ENCODE data around the gene EMILIN3. TPM values are rescaled to one million over a fixed set of nuclear protein-coding genes. Genes with fewer than 3 reads are reported as not detected.

Gene EMILIN3, protein sequence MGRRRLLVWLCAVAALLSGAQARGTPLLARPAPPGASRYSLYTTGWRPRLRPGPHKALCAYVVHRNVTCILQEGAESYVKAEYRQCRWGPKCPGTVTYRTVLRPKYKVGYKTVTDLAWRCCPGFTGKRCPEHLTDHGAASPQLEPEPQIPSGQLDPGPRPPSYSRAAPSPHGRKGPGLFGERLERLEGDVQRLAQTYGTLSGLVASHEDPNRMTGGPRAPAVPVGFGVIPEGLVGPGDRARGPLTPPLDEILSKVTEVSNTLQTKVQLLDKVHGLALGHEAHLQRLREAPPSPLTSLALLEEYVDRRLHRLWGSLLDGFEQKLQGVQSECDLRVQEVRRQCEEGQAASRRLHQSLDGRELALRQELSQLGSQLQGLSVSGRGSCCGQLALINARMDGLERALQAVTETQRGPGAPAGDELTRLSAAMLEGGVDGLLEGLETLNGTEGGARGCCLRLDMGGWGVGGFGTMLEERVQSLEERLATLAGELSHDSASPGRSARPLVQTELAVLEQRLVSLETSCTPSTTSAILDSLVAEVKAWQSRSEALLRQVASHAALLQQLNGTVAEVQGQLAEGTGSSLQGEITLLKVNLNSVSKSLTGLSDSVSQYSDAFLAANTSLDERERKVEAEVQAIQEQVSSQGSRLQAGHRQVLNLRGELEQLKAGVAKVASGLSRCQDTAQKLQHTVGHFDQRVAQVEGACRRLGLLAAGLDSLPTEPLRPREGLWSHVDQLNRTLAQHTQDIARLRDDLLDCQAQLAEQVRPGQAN
- total RNA-seq (2021): 1.7 and 3.1 TPM in 2 replicates
- Bru-seq, nascent RNA: percentile 28 among the genes with signal in this experiment
- BruChase-seq, experiment 1, labeled RNA remaining after a 2-hour chase: percentile 28 among the genes with signal in this experiment
- BruChase-seq, experiment 2, labeled RNA remaining after a 6-hour chase: percentile 21 among the genes with signal in this experiment
- long read RNA-seq, partial matches to known transcripts: 0 of 1 reads
- long read RNA-seq, other reads (novel, unspliced or antisense): 1 of 1 reads

DNA sequence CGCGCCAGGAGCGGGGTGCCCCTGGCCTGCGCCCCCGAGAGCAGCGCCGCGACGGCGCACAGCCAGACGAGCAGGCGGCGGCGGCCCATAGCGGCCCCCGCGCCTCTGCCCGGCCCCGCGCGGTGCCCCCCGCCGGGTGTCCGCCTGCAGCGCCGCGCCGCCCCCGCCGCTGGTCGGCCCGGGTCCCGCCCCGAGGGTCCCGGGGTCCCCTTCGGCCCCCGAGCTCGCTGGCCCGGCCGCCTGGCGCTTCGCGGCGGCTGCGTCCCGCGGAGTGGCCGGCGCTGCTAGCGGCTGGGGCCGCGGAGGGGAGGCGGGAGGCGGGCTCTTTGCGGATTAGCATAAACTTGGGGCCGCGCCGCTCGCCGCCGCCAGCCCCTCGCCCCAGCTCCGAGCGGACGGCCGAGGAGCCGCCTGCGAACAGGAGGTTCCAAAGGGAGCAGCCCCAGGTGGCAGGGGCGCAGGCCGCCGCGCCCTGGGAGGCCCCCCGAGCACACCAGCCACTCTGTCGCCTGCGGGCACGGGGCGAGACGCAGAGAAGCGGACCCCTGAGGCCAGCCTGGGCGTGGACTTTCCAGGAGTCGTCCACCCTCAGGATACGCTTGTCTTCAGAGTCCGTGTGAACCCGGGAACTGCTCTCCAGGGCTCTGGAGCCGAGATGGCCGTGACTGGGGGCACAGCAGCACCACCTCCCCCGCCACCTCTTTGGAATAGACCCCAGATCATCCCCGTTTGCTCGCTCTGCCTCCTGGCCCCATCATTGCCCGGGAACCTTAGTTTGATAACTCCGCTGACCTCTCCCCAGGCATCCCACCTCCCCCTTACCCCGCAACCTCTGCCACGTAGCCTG is at the start of gene EMILIN3:
EMILIN3 (minus strand) TSS at position 273 of the 847 bp plus-strand sequence; CDS start at position 89, 184 bp downstream.
- ChIA-PET POLR2A (ENCODE audit: low non-redundant PET) (no interaction called here), CTCF (no interaction called here)
- no peak within 1 kb of the TSS for H3K27ac ChIP-seq (ENCODE audit: low read depth, low read length, poor library complexity, severe bottlenecking)
- peaks cover 23% of the 10 kb centered on the region for H3K27me3 ChIP-seq (replicated peaks; ENCODE audit: insufficient read depth, low read depth, low read length, poor library complexity)
- no peaks in the 10 kb centered on the region for H3K4me1 ChIP-seq (ENCODE audit: insufficient read depth, low read length, poor library complexity, severe bottlenecking)
- peak within 1 kb of the TSS; percentile 41 for H3K4me3 ChIP-seq (ENCODE audit: low read depth, low read length, poor library complexity, severe bottlenecking)
- intact Hi-C loops (cut with micrococcal nuclease; ENCODE audit: unreplicated experiment): no loop called here
- BruUV-seq (replicated peaks): no TSS peak
- TF ChIP-seq EZH2 (IDR thresholded peaks at IDR 0.05; ENCODE audit: borderline replicate concordance, low read depth, low read length, poor library complexity, severe bottlenecking): no peak
- TF ChIP-seq, protein P1, sequence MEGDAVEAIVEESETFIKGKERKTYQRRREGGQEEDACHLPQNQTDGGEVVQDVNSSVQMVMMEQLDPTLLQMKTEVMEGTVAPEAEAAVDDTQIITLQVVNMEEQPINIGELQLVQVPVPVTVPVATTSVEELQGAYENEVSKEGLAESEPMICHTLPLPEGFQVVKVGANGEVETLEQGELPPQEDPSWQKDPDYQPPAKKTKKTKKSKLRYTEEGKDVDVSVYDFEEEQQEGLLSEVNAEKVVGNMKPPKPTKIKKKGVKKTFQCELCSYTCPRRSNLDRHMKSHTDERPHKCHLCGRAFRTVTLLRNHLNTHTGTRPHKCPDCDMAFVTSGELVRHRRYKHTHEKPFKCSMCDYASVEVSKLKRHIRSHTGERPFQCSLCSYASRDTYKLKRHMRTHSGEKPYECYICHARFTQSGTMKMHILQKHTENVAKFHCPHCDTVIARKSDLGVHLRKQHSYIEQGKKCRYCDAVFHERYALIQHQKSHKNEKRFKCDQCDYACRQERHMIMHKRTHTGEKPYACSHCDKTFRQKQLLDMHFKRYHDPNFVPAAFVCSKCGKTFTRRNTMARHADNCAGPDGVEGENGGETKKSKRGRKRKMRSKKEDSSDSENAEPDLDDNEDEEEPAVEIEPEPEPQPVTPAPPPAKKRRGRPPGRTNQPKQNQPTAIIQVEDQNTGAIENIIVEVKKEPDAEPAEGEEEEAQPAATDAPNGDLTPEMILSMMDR (conservative IDR thresholded peaks at IDR 0.05; ENCODE audit: low read depth, low read length): no peak
- no peaks in the 10 kb centered on the region for H3K36me3 ChIP-seq (ENCODE audit: insufficient read depth, low read length, poor library complexity, severe bottlenecking)
- H3K9me3 ChIP-seq (ENCODE audit: low read depth, low read length, poor library complexity, severe bottlenecking): no peaks in the 10 kb centered on the region
- DNase-seq (ENCODE audit: low spot score): peak; percentile 25

DNA sequence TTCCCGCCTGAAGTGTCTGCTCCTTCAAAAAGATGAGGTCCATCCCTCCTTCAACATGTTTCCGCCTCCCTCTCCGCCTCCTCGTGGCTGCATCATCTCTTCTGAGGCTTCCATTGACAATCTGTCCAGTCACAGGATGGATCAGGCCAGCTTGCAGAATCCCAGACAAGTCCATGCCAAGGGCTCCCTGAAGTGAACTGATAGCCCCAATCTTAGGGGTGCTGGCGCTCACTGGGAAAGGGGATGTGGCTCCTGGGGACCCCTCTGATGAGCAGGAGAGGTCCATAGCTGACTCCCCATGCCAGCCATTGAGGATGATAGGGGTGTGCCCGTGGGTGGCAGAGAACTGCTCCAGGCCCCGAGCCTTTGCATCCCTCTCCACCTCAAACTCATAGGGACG is 48.6 kb upstream of the EMILIN3 start:
- Histone ChIP-seq H3K36me3 (ENCODE audit: insufficient read depth, low read length, poor library complexity, severe bottlenecking) (peaks cover 58% of the 10 kb centered on the region), H3K27ac (ENCODE audit: low read depth, low read length, poor library complexity, severe bottlenecking) (no peak overlapping the region), H3K4me1 (ENCODE audit: insufficient read depth, low read length, poor library complexity, severe bottlenecking) (no peaks in the 10 kb centered on the region), H3K4me3 (ENCODE audit: low read depth, low read length, poor library complexity, severe bottlenecking) (no peak overlapping the region), H3K27me3 (replicated peaks; ENCODE audit: insufficient read depth, low read depth, low read length, poor library complexity) (no peaks in the 10 kb centered on the region), H3K9me3 (ENCODE audit: low read depth, low read length, poor library complexity, severe bottlenecking) (no peaks in the 10 kb centered on the region)
- ChIA-PET CTCF (no interaction called here), POLR2A (ENCODE audit: low non-redundant PET) (no interaction called here)
- TF ChIP-seq, protein P1 (conservative IDR thresholded peaks at IDR 0.05; ENCODE audit: low read depth, low read length): no peak
- no peak for TF ChIP-seq EZH2 (IDR thresholded peaks at IDR 0.05; ENCODE audit: borderline replicate concordance, low read depth, low read length, poor library complexity, severe bottlenecking)
- BruUV-seq (replicated peaks): no TSS peak
- no peak for DNase-seq (ENCODE audit: low spot score)
- intact Hi-C loops (cut with micrococcal nuclease; ENCODE audit: unreplicated experiment): no loop called here

DNA sequence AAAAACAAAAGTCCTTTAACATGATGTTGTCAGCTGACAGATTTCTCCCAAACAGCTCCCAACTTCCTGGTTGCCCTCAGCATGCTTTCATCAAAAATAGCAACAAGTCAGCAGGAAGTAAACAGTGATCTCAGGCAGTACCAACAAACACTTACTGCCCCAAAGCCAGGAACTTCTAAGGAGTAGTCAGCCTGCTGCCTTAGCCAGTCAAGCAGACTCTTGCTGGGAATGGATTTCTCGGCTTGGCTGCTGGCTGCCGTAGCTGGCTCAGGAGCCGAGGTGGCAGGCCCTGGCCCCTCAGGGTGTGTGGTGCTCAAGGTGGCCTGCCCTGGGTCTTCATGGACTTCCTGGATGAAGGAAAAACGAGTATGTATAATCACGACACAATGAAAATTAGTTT is 46.6 kb upstream of the EMILIN3 start:
- Histone ChIP-seq H3K36me3 (ENCODE audit: insufficient read depth, low read length, poor library complexity, severe bottlenecking) (peaks cover 61% of the 10 kb centered on the region), H3K27me3 (replicated peaks; ENCODE audit: insufficient read depth, low read depth, low read length, poor library complexity) (no peaks in the 10 kb centered on the region), H3K9me3 (ENCODE audit: low read depth, low read length, poor library complexity, severe bottlenecking) (no peaks in the 10 kb centered on the region), H3K4me1 (ENCODE audit: insufficient read depth, low read length, poor library complexity, severe bottlenecking) (no peaks in the 10 kb centered on the region), H3K4me3 (ENCODE audit: low read depth, low read length, poor library complexity, severe bottlenecking) (no peak overlapping the region), H3K27ac (ENCODE audit: low read depth, low read length, poor library complexity, severe bottlenecking) (no peak overlapping the region)
- TF ChIP-seq, protein P1 (conservative IDR thresholded peaks at IDR 0.05; ENCODE audit: low read depth, low read length): no peak
- TF ChIP-seq EZH2 (IDR thresholded peaks at IDR 0.05; ENCODE audit: borderline replicate concordance, low read depth, low read length, poor library complexity, severe bottlenecking): no peak
- no TSS peak for BruUV-seq (replicated peaks)
- POLR2A ChIA-PET (ENCODE audit: low non-redundant PET): no interaction called here
- CTCF ChIA-PET: no interaction called here
- intact Hi-C loops (cut with micrococcal nuclease; ENCODE audit: unreplicated experiment): no loop called here
- DNase-seq (ENCODE audit: low spot score): no peak
